Measurements from ENCODE around the gene OTUB1. TPM values are rescaled to one million over a fixed set of nuclear protein-coding genes. Genes with fewer than 3 reads are reported as not detected.

The OTUB1 gene
- total RNA-seq, 1 experiment from 2014 or later, result 87.0 TPM

GRCh38 chr11:64028398-64029115 is 42.3 kb downstream of the OTUB1 start (continued):
- TF ChIP-seq ELF1 (IDR thresholded peaks at IDR 0.05; ENCODE audit: borderline replicate concordance, low read depth) (no peak), SIN3A (IDR thresholded peaks at IDR 0.05; ENCODE audit: low read depth) (no peak), SRF (IDR thresholded peaks at IDR 0.05; ENCODE audit: low read depth) (no peak), RAD21 (IDR thresholded peaks at IDR 0.05; ENCODE audit: low read depth) (no peak), EZH2 (IDR thresholded peaks at IDR 0.05) (no peak)

DNA sequence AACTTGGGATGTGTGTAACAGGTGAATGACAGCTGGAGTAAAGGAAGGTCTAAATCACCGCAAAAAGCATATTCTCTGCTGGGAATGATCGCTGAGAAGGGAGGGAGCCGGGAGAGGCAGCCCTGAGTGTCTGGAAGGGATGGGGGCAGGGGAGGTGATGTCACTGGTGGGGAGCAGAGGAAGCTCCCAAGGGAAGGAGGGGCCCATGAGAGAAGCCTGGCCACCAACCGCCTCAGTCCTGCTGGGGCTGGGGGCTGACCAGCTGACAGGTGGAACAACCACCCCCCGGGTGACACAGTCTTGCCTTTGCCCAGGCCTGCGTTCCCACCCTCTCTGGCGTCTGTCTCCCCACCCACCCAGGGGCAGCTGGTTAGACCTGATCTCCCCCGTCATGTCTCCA is 43.5 kb downstream of the OTUB1 start:
- ChIA-PET RAD21 (ENCODE audit: low non-redundant PET in 1 of 2, low total read pairs in 2 of 2, uncharacterized antibody in 2 of 2, unreplicated experiment in 2 of 2) (no interaction called here), CTCF (no interaction called here), POLR2A (no interaction called here)
- Histone ChIP-seq H3K79me2 (ENCODE audit: insufficient read depth, low read length) (no peaks in the 10 kb centered on the region), H3K4me1 (ENCODE audit: control insufficient read depth in 1 of 2, insufficient read depth in 2 of 2, low read length in 2 of 2) (peaks cover 0 to 11% of the 10 kb centered on the region in 2 experiments; a peak in 2 of 4 replicates), H3K27me3 (ENCODE audit: insufficient read depth, low read length) (no peaks in the 10 kb centered on the region), H3K9me3 (ENCODE audit: control insufficient read depth in 1 of 2, insufficient read depth in 1 of 2, low read depth in 1 of 2, low read length in 2 of 2) (no peaks in the 10 kb centered on the region), H3K36me3 (ENCODE audit: control insufficient read depth in 1 of 2, insufficient read depth in 2 of 2, low read length in 2 of 2) (no peaks in the 10 kb centered on the region), H2AFZ (ENCODE audit: low read depth, low read length, poor library complexity, severe bottlenecking) (no peak overlapping the region), H3K9ac (ENCODE audit: low read length) (no peak overlapping the region), H3K4me3 (replicated peaks in 1 of 2; ENCODE audit: low read depth in 1 of 2, low read length in 2 of 2) (no peak overlapping the region), H4K20me1 (ENCODE audit: insufficient read depth) (no peaks in the 10 kb centered on the region), H3K9me2 (ENCODE audit: insufficient read depth) (no peaks in the 10 kb centered on the region), H3K4me2 (ENCODE audit: low read length) (no peak overlapping the region), H3K27ac (ENCODE audit: low read depth, low read length) (no peak overlapping the region)
- TF ChIP-seq ZFX (IDR thresholded peaks at IDR 0.05) (no peak), ZNF274 (IDR thresholded peaks at IDR 0.05; ENCODE audit: low read depth, low read length) (no peak), ZBTB33 (IDR thresholded peaks at IDR 0.05; ENCODE audit: extremely low read depth, insufficient replicate concordance, low read length) (no peak), YY1 (IDR thresholded peaks at IDR 0.05; ENCODE audit: extremely low read depth, insufficient replicate concordance, low read depth, low read length) (no peak)
- no TSS peak for BruUV-seq (replicated peaks)
- intact Hi-C loops (cut with micrococcal nuclease), result no loop called here
- ATAC-seq (no peak), DNase-seq (ENCODE audit: low read depth, low spot score) (no peak)
